Esophagus muscularis mucosa (tissue), 3 donors: ENCODE data around the gene ELL2.

ENCODE experiments used
- POLR2A ChIP-seq: fragments of 450-650 bp; IDR thresholded peaks from one replicate; pipeline ENCODE4 v1.6.1; 2017; ENCODE audit warnings: antibody characterized with exemption, moderate library complexity, mild to moderate bottlenecking, low read depth
- POLR2AphosphoS5 ChIP-seq, 2 donors: sonication (generic); formaldehyde crosslinking; IDR thresholded peaks; one replicate each; pipeline ENCODE4 v1.6.1; 2017; ENCODE audit warnings: antibody characterized with exemption in 2 of 2
- TF ChIP-seq, protein P1 (sequence below), 3 experiments: fragments of 200-600 bp in 2 of 3; fragments of 450-650 bp in 1 of 3; sonication (generic) in 2 of 3; IDR thresholded peaks; one replicate each; pipeline ENCODE4 v1.5.1; 2017 to 2019; ENCODE audit warnings: antibody characterized with exemption in 3 of 3, mild to moderate bottlenecking in 2 of 3, moderate library complexity in 1 of 3

DNA sequence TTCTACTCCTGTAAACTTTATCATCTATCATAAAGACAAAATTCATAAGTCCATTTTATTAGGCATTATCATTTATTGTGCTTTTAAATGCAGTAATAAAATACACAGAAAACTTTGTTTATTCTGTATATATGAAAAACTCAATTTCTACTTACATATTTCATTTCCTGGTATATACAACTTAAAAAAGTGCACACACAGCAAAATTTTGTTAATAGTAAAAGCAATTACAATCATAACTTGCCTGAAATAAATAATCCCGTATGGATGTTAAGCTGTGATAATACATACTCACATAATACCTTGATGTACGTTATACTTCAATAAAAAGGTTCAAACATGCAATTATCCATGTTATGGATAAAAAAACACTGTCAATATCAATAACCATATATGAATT is 19.2 kb downstream of the ELL2 start:
- TF ChIP-seq POLR2A (no peak), POLR2AphosphoS5 (IDR thresholded peaks at IDR 0.05) (no peak)
- TF ChIP-seq, protein P1, sequence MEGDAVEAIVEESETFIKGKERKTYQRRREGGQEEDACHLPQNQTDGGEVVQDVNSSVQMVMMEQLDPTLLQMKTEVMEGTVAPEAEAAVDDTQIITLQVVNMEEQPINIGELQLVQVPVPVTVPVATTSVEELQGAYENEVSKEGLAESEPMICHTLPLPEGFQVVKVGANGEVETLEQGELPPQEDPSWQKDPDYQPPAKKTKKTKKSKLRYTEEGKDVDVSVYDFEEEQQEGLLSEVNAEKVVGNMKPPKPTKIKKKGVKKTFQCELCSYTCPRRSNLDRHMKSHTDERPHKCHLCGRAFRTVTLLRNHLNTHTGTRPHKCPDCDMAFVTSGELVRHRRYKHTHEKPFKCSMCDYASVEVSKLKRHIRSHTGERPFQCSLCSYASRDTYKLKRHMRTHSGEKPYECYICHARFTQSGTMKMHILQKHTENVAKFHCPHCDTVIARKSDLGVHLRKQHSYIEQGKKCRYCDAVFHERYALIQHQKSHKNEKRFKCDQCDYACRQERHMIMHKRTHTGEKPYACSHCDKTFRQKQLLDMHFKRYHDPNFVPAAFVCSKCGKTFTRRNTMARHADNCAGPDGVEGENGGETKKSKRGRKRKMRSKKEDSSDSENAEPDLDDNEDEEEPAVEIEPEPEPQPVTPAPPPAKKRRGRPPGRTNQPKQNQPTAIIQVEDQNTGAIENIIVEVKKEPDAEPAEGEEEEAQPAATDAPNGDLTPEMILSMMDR (IDR thresholded peaks at IDR 0.05), result no peak
